Measurements from ENCODE around the gene RGS8.

- TF ChIP-seq POLR2AphosphoS5 (IDR thresholded peaks at IDR 0.05; ENCODE audit: low read depth, low read length), result no peak
- TF ChIP-seq POLR2A (IDR thresholded peaks at IDR 0.05; ENCODE audit: low read depth, low read length), result no peak
- TF ChIP-seq TAF1 (IDR thresholded peaks at IDR 0.05; ENCODE audit: low read depth, low read length), result no peak
- TF ChIP-seq SPI1 (IDR thresholded peaks at IDR 0.05; ENCODE audit: low read depth, low read length), result no peak
- TF ChIP-seq POU2F2 (IDR thresholded peaks at IDR 0.05; ENCODE audit: low read depth, low read length), result no peak
These were observed 14.6 kb upstream of the RGS8 start for GRCh38 chr1:182698971-182699370.
